ENCODE results near the gene MRAP.
"Not testable (repeated sequence)": the region's sequence is repeated elsewhere in the genome, so short reads cannot be mapped to it uniquely, and the experiment has no call there.

MRAP gene

DNA sequence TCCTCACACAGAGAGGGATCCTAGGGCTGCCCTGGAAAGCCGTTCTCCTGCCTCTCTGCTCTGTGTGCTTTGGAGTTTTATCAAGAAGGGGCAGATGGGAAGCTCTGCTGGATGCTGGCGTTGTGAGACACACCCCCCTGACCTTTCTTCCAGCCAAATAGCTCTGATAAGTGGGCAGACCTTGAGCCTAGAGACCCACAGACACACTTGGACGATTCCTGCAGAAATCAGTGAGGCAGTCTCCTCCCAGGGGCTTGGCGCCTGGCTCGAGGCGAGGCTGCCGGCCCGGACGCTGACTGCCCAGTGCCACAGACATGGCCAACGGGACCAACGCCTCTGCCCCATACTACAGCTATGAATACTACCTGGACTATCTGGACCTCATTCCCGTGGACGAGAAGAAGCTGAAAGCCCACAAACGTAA, at the start of gene MRAP:
Gene MRAP, plus strand, starts transcription at position 198 of the 424 bp plus-strand sequence. Its CDS starts 117 bp downstream, at position 315.
- H3K4me3 ChIP-seq (ENCODE audit: low read length): no peak within 1 kb of the TSS
- no peak for TF ChIP-seq ZNF274 (IDR thresholded peaks at IDR 0.05; ENCODE audit: low read depth, low read length)

DNA sequence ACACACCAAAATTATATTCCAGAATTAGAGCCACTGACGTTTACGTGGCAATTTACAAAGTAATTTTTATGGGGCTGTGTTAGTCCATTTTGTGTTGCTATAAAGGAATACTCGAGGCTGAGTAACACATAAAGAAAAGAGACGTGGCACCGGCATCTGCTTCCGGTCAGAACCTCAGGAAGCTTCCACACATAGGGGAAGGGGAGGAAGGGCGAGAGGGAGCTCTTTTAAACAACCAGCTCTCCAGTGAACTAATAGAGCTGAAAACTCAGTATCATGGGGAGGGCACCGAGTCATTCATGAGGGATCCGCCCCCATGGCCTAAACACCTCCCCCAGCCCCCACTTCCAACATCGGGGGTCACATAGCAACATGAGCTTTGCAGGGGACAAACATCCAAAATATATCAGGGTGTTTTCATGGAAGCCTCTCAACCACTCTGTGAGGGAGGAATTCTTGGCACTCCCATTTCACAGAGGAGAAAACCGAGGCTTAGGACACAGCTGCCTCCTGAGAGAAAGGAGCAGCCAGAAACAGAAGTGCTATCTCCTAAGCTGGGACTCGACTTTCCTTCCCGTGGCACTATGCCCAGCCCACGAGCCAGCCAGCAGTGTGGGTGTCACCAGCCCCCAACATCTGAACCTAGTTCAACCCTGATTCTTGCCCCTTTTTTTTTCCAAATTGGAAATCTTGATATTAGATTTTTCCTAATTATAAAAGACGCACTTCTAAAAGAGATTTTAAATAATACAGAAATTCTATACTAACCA, 49.0 kb upstream of the MRAP start:
- TF ChIP-seq ZNF274 (IDR thresholded peaks at IDR 0.05; ENCODE audit: low read depth, low read length): no peak
- H3K4me3 ChIP-seq (ENCODE audit: low read length): no peak overlapping the region

DNA sequence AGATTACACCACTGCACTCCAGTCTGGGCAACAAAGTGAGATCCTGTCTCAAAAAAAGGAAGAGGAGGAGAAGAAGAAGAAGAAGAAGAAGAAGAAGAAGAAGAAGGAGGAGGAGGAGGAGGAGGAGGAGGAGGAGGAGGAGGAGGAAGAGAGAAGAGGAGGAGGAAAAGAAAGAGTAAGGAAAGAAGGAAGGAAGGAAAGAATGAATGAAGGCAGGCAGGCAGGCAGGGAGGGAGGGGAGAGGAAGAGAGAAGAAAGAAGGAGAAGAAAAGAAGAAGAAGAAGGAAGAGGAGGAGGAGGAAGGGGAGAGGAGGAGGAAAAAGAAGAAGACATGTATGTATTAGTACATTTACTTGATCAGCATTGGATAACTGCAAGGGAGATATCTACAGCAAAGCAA, 46.5 kb upstream of the MRAP start:
- no peak overlapping the region for H3K4me3 ChIP-seq (ENCODE audit: low read length)

DNA sequence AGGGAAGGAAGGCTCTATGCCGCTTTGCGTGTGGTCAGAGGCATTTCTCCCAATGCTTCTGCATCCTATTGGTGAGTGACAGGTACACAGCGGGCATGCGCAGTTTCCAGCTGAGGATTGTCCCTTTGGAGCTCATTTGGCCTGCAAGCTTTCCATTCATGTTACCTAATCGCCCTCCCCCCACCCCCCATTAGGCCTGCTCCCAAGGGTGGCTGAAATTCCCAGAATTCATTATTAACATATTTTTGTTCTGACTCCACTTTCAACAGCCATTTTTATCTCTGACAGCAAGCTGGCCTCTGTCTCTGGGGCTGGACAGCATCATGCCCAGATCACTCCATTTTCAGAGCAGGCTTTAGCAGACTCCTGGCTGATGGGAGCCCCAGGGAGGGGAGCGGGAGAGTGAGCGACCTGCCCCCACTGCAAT, 45.4 kb upstream of the MRAP start:
- no peak for TF ChIP-seq ZNF274 (IDR thresholded peaks at IDR 0.05; ENCODE audit: low read depth, low read length)
- no peak overlapping the region for H3K4me3 ChIP-seq (ENCODE audit: low read length)

More for the DNA sequence above, 46.5 kb upstream of the MRAP start:
- no peak for TF ChIP-seq ZNF274 (IDR thresholded peaks at IDR 0.05; ENCODE audit: low read depth, low read length)

DNA sequence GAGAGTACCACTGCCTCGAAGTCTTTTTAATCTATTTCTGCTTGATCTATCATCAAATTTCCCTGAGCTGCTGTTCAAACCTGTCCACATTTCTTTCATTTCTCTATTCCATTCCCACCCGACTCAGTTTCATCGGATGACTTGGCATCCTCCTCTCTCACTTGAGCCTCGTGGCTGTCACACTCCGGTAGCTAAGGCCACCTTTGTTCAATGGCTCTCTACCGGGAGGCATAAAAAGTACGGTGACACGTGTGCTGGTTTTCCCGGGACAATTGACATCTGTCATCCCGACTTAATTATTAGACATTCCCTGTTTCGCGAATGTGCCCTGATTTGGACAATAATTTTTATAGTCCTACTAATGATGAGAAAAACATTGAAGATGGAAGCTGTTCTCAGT, 42.4 kb upstream of the MRAP start:
- H3K4me3 ChIP-seq (ENCODE audit: low read length): no peak overlapping the region
- no peak for TF ChIP-seq ZNF274 (IDR thresholded peaks at IDR 0.05; ENCODE audit: low read depth, low read length)

DNA sequence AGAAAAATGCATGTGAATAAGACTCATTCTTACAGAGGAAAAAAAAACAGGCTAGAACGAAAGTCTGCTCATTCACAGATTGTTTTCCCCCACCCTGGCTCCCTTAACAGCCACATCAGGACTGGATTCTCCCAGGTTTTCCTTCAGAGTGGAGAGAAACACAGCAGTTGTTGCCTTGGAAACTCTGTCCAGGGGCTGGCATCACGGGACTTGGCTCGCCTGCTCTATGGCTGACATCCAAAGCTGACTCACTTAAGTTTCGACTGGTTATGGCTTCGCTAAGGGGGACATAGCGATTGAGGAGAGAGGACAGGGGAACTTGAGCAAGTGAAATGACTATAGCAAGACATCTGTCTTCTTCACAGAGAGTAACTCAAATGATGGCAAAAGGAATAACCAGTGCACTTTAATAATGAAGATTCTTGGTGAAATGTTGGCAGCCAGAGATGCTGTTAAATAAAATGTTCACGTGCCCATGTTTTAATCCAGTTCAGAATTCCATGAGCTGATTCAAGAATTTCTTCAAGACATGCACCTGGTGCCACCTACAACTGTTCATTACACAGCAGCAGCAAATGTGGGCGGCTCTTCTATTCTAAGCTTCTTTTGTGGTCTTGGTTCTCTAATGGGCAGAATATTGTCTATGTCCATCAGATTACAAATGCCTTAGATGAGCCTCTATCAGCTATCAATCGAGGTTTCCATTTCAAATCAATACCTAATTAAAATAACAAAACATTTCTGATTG, 41.6 kb upstream of the MRAP start:
- no peak for TF ChIP-seq ZNF274 (IDR thresholded peaks at IDR 0.05; ENCODE audit: low read depth, low read length)

DNA sequence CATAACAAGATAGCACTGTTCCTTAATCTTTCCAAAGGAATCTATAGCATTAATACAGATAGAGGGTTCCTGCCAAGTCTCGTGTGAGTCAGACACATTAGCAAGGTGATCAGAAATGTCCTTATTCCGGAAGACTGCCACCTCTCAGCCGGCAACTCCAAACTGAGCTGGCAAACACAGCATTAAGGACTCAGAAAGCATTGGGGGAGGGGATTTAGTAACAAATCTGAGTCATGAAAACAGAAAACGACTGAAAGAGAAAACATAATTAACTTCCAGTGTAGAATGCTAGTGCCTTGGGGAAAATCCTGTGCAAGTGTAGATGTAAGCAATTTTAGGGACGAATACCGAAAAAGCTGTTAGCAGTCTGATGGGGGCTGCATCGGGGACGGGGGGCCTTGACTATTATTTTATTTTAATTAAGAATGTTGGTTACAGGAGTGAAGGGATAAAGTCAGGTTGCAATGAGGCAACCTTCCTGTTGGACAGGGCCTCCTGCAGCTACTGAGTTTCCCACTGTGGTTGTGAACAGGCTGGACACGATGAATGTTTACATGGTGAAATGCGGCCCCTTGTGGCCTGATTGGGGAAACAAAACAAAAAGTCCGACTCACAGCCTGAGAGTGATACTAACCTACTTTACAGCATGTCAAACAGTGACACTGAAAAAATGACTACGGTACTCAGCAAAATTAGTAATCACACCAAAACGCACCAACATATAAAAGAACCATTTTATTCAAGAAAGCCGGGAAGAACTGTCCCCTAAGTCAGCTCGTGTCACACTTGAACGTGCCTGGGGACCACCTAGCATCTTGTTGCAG, 40.5 kb upstream of the MRAP start:
- TF ChIP-seq ZNF274 (IDR thresholded peaks at IDR 0.05; ENCODE audit: low read depth, low read length): no peak
- no peak overlapping the region for H3K4me3 ChIP-seq (ENCODE audit: low read length)

More for the DNA sequence above, 41.6 kb upstream of the MRAP start:
- H3K4me3 ChIP-seq (ENCODE audit: low read length): no peak overlapping the region

DNA sequence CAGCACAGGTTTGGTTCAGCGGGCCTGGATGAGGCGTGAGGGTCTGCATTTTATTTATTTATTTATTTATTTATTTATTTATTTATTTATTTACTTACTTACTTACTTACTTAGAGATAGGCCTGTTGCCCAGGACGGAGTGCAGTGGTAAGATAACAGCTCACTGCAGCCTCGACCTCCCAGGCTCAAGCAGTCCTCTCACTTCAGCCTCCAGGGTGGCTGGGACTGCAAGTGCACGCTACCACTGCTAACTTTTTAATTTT, 39.9 kb upstream of the MRAP start:
- not testable (repeated sequence) for H3K4me3 ChIP-seq (ENCODE audit: low read length)

DNA sequence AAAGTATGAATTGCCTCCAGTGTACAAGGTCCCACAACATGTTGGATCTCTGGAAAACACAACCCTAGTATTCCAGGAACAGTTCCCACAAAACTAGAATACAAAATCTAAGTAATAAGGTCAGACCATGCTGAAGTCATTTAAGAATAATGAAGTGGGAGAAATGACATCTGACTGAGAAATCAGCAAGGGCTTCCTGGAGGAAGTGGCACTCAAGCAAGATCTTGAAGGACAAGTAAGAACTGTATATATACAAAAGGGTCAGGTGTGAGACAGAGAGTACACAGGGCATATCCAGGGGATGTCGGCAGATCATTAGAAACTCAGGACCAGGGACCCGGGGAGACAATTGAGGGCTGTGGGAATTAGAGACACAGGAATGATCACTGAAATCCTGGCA, 38.5 kb upstream of the MRAP start:
- no peak for TF ChIP-seq ZNF274 (IDR thresholded peaks at IDR 0.05; ENCODE audit: low read depth, low read length)
- no peak overlapping the region for H3K4me3 ChIP-seq (ENCODE audit: low read length)

GRCh38 chr21:32261929-32262328, 36.7 kb upstream of the MRAP start:
- no peak for TF ChIP-seq ZNF274 (IDR thresholded peaks at IDR 0.05; ENCODE audit: low read depth, low read length)

GRCh38 chr21:32265321-32265720, 33.3 kb upstream of the MRAP start:
- H3K4me3 ChIP-seq (ENCODE audit: low read length): not testable (repeated sequence)

More at GRCh38 chr21:32261929-32262328, 36.7 kb upstream of the MRAP start:
- no peak overlapping the region for H3K4me3 ChIP-seq (ENCODE audit: low read length)

DNA sequence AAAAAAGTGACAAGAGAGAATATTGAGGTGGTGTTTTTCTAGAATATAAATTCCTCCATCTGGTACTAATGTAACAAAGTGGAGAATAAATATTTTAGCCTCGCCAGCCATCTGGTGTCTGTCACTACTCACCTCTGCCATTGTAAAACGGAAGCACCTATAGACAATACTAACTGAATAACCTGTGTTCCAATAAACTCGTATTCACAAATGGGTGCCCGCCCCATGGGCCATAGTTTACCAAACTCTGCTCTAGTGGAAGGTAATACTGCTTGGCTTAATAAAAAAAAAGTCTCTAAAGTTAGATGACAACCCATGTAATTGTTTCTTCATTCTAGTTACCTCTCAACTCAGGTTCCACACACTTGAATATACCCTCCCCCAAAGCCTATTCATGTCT, 27.9 kb upstream of the MRAP start:
- no peak overlapping the region for H3K4me3 ChIP-seq (ENCODE audit: low read length)
- TF ChIP-seq ZNF274 (IDR thresholded peaks at IDR 0.05; ENCODE audit: low read depth, low read length): no peak

DNA sequence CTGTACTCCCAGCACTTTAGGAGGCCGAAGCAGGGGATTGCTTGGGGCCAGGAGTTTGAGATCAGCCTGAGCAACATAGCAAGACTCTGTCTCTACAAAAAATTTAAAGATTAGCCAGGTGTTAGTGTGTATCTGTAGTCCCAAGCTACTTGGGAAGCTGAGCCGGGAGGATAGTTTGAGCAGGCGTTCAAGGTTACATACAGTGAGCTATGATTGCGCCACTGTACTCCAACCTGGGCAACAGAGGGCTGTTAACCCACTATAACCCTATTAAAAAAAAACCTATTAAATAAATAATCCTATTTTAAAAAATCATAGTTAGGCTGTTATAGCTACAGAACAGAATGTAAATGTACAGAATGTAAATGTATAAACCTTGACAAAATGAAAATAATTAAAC, 22.0 kb upstream of the MRAP start:
- no peak for TF ChIP-seq ZNF274 (IDR thresholded peaks at IDR 0.05; ENCODE audit: low read depth, low read length)
- H3K4me3 ChIP-seq (ENCODE audit: low read length): no peak overlapping the region

- peak overlapping the region; percentile 80 for H3K4me3 ChIP-seq (ENCODE audit: low read length)
- no peak for TF ChIP-seq ZNF274 (IDR thresholded peaks at IDR 0.05; ENCODE audit: low read depth, low read length)
These were observed 20.6 kb upstream of the MRAP start for GRCh38 chr21:32278103-32278502.
